GM19395 (cell line): ENCODE results near the gene PSTK.

Experiments used
- ATAC-seq: cut with Tn5 transposase; IDR thresholded peaks from one replicate; pipeline ENCODE4 v1.9.1; 2021; ENCODE audit warnings: mild to moderate bottlenecking, moderate library complexity; ENCODE audit not compliant: unreplicated experiment

PSTK gene

DNA sequence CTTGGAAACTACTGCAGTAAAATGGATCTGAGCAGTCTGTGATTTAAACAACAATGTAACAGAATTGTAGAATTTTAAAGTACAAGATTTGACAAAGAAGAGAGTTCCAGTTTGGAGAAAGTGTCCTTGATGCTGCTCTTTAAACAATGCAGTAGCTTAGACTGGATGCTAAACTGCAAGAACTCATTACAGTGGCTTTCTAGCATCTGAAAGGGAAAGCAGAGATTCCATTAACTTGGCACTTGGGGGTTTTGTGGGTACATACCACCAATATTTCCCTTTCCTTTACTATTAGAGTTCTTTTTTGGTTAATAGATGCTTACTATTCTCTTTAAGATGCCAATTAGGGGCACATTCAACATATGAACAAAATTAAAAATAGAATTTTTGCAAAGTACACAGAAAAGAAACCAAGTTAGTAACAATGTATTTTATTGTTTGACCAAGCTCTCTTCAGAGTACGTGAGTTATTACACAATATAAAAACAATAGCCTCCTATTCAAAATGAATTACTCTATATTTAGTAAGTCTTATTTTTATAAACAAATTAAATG lies 11.9 kb downstream of the PSTK start:
- ATAC-seq, result no peak

DNA sequence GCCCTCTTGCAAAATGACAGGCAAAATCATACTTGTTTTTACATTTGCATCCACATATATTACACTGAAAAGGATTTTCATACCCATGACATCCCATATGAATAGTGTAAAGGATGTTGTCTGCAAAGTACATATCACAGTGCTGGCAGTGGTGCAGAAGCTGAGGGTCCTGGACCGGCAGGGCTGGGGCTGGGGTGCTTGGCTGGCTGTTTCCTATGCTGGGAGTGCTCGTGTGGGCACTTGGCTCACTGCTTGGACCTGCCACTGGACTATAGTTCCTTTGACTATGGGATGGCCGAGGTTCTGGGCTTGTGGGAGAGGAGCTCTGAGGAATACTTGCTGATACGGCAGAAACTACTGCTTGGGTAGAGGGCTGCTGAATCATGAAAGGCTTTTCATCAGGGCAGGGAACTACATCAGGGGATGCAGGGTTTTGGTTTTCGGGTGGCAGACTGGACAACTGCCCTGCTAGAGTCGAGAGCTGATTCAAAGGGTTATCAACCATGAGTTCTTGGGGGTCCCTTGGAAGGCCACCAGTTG lies 13.7 kb downstream of the PSTK start:
- no peak for ATAC-seq

DNA sequence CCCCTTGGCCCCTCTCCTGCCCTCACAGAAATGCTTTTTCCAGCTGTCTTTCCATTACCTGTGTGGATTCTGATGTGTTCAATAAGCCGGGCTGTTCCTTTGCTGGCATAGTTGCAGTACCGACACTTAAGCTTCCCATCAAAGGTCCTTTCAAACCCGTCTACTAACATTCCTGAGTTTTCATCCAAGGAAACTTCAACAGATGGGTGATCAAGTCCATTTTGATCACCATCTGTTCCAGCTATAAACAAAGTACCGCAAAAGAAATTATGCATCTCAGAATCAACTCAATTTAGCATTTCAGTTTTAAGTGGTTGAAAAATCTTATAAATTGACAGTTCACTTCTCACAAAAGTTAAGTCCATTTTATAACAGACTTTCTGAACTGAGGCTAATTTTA lies 15.7 kb downstream of the PSTK start:
- no peak for ATAC-seq

GRCh38 chr10:122997864-122998263 lies 17.7 kb downstream of the PSTK start:
- ATAC-seq, result peak; percentile 71

DNA sequence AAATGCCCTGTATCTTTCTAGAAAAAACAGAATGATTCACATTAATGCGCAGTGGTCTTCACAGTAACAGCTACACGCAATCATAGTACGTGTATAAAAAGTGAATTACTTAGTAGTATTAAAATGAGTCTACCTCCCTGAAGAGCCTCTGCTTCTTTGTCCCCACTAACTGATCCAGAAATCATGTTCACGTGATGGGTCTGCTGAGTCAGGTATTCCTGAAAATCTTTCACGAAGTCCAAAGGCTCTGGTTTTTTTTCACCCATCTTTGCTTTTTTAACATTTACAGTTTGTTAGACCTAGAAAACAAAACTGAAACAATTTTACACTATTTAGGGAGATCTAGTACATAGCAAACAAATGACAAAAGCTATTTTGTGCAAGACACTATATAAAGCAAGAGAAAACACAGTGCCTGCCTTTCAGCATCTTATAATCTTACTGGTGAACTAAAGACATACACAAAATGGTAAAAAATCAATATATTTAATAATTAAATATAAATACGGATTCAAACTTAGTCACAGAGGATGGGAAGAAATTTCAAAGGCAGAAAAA lies 18.2 kb downstream of the PSTK start:
- no peak for ATAC-seq

DNA sequence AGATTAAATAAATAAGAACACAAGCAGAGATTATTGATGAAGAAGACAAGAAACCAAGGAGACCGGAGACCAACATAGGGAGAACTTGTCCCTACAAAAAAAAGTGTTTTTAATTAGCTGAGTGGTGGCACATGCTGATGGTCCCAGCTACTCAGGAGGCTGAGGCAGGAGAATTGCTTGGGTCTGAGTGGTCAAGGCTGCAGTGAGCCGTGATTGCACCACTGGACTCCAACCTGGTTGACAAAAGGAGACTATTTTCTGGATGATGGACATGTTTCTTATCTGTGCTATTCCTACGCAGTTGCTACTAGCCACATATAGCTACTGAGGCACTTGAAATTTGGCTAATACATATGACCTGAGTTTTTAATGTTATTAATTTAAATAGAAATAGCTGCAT lies 18.7 kb downstream of the PSTK start:
- ATAC-seq, result no peak

GRCh38 chr10:122999347-122999746 lies 19.1 kb downstream of the PSTK start:
- no peak for ATAC-seq

DNA sequence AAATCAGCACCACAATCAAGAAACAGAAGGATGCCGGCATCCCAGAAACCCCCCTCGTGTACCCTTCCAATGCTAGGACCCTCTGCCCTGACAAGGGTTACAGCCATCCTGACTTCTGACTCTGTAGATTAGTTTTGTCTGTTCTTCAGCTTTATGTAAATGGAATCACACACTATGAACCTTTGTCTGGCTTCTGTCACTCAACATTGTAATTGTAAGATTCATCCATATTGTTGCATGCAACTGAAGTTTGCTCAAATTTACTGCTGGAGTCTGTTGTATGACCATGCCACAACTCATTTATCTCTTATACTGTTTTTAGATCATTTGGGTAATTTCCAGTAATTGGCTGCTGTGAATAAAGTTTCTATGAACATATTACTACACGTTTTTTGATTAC lies 20.0 kb downstream of the PSTK start:
- ATAC-seq, result no peak

DNA sequence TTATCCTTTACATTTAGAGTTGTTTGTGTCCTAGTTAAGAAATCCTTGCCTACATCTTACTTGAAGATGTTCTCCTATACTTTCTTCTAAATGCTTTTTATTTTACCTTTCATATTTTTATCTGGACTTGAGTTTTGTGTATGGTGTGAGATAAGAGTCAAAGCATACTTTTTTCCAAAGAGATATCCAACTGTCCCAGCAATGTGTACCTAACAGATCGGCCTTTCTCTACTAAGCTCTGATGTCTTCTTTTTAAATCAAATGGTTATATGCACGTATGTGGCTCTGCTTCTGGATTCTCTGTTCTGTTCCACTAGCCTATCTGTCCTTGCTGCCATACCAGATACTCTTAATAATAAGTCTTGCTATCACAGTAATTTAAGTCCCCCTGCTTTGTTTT lies 21.2 kb downstream of the PSTK start:
- ATAC-seq, result no peak

DNA sequence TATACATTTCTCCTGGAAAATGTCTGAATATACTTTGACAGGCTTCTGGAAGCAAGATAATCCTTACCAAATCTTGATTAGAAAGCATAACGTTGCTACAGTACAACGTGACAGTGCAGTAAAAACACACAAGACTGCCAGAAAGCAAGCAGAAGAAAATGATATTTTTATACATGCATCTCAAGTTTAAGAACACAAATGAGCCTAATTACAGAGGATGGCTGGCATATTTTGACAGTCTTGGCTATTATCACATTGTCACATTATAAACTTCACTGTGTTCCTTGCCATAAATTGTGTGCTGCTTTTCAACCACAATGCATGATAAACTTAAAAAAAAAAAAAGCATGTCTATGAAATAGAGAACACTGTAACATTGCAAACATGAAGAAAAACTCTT lies 24.1 kb downstream of the PSTK start:
- ATAC-seq, result no peak

- ATAC-seq, result peak; percentile 48
Measured at GRCh38 chr10:123007558-123008354, 27.6 kb downstream of the PSTK start.

DNA sequence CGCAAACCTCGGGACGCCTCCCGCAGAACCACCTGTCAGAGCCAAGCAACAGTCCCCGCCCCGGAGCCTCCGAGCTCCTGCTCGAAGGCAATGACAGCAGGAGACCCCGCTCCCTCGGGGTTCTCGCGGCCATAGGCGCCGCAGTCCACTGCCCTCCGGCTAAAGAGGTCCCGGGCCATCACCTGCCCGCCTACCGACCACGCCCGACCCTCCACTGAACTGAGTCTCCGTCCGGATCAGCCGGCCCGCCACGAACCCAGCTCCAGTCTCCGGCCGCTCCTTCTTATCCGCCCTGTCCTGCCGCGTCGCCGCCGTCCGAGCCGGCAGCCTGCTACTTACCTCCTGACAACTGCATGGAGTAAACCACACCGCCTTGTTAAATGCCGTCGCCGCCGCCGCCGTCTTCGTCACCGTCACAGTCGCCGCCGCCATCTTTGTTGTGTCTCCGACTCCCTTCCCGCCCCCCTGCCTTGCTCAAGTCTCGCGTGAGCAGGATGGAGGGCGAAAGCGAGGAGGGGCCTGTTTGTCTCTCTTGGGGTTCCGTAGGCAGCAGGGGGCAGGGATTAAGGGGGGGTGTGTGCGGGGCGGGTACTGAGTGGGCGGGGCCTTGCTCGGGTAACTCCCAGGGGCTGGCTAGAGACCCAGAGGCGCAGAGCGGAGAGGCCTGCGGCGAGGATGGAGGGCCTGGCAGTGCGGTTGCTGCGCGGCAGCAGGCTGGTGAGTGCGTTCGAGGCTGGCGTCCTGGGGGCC lies 28.3 kb downstream of the PSTK start, which contains the start of the genes ACADSB and IKZF5:
Gene ACADSB, plus strand, starts transcription at position 652 of the 750 bp plus-strand sequence. Its CDS starts 24 bp downstream, at position 676.
Gene IKZF5, minus strand, starts transcription at position 441 of the 750 bp plus-strand sequence. CDS start 10,170 bp downstream, outside the sequence.
- ATAC-seq, result peak; percentile 80

DNA sequence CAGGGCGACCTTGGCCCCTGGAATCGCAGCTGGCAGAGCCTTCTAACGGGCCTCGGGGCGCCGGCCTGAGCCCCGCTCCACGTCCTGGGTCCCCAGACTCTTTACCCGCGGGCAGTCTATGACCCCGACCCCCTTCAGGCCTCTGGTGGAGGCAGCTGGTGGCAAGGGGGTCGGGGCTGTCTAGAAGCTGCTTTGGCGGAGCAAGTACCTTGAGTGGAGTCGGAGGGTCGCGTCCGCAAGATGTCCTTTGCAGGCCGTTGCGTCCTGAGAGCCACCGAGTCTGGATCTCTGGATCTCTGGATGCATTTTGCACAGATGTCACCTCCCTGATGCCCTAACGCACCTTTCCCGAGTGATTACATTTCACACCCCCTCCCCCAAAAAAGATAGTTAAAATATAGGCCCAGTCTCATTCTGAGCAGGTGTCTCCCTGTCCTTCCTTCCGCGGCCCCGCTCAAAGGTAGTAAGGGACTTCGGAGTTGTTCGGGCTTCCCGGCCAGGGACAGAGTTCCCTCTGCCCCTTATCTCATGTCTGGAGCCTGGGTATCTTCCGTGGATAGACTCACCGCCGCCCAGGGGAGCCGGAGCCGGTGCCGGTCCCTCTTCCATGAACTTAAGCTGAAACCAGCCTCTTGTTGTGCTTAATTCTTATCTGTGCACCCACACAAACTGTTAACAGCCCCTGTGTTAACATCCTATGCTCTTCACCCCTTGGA lies 29.1 kb downstream of the PSTK start:
- peak; percentile 45 for ATAC-seq

DNA sequence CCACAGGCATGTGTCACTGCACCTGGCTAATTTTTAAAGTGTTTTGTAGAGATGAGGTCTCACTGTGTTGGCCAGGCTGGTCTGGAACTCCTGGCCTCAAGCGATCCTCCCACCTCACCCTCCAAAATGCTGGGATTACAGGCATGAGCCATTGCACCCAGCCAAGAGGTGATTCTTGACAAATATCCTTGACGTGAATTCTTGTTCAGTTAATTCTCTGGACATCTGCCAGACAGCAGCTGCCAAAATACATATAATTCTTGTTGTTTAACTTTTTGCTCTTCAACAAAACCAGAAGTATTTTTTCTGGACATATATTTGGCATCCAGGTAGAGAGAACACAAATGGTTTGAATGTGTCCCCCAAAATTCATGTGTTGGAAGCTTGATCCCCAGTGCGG lies 31.8 kb downstream of the PSTK start:
- no peak for ATAC-seq

DNA sequence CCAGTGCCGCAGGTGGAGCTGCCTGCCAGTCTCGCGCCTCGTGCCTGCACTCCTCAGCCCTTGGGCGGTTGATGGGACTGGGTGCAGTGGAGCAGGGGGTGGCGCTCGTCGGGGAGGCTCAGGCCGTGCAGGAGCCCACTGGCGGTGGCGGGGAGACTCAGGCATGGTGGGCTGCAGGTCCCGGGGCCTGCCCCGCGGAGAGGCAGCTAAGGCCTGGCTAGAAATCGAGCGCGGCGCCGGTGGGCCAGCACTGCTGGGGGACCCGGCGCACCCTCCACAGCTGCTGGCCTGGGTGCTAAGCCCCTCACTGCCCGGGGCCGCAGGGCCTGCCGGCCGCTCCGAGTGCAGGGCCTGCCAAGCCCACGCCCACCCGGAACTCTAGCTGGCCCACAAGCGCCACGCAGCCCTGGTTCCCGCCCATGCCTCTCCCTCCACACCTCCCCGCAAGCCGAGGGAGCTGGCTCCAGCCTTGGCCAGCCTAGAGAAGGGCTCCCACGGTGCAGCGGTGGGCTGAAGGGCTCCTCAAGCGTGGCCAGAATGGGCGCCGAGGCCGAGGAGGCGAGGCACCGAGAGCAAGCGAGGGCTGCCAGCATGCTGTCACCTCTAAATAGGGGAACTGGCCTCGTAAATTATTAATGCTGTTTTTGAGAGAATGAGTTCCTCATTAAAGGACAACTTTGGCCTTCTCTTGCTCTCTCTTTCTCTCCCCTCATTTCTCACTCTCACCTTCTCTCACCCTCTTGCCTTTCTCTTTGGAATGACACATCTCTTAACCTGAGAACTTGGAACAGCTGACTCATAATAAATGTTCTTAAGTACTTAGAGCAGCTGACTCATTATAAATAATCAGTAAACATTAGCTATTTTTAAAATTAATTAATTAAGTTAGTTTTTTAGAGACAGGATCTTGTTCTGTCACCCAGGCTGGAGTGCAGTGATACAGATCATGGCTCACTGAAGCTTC lies 33.5 kb downstream of the PSTK start:
- no peak for ATAC-seq

DNA sequence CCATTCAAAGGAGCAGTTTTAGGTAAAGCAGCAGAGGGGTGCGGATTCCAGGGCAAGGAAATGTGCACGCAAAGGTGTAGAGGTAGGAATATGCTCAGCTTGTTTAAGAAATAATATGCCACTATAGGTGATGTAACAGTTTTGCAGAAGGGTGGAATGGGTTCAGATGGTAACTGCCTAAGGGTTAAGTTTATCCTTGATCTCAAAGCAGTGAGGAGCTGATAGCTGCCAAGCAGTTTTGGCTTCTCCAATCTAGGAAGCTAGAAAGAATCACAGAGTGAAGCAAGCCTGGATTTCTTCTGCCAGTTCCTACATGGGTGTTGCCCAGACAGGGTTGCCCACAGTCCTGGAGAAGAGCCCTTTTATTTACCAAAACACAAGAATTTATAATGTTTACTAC lies 34.6 kb downstream of the PSTK start:
- no peak for ATAC-seq

DNA sequence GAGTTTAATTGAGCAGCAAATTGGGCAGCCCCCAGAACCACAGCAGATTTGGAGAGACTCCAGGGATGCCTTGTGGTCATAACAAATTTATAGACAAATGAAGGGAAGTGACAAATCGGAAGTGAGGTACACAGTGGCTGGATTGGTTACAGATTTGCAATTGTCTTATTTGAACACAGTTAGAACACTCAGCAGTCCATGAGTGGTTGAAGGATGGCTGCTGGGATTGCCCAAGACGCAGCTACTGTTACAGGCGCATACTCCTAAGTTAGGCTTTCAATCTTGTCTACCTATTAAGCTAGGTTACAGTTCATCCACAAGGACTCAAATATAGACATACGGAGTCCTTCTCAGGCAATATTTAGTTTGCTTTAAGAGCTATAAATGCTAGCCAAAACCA lies 36.0 kb downstream of the PSTK start:
- ATAC-seq, result no peak

DNA sequence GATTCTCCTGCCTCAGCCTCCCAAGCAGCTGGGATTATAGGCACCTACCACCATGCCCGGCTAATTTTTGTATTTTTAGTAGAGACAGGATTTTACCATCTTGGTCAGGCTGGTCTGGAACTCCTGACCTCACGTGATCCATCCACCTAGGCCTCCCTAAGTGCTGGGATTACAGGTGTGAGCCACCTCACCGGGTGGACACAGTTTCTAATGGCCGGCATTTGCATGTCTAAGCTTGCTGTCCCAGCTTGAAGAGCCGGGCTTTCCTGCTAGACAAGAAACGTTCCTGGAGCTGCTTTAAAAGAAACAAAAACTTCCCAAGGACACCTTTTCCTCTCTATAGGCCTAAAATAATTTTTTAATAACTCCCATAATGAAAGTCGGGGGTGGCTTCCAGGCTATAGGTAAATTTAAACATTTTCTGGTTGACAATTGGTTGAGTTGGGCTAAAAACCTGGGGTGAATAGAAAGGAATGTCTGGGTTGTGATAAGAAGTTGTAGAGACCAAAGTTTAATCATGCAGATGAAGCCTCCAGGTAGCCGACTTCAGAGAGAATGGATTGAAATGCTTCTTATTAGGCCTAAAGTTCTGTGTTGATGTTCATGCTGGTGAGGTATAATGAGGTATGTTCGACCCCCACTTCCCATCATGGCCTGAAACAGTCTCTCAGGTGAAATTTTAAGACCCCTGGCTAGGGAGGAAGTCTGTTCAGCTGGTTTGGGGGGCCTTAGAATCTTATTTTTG lies 37.4 kb downstream of the PSTK start:
- no peak for ATAC-seq

DNA sequence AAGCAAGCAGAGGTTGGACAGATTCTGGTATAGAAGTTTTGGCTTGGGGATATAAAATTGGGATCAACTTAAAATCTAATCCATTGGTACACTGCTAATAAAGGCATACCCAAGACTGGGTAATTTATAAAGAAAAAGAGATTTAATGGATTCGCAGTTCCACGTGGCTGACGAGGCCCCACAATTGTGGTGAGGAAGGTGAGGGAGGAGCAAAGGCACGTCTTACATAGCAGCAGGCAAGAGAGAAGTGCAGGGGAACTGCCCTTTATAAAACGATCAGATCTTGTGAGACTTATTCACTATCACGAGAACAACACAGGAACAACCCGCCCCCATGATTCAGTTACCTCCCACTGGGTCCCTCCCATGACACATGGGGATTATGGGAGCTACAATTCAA lies 38.3 kb downstream of the PSTK start:
- no peak for ATAC-seq
